ENCODE measurements around the gene PRRG3.

PRRG3 gene

DNA sequence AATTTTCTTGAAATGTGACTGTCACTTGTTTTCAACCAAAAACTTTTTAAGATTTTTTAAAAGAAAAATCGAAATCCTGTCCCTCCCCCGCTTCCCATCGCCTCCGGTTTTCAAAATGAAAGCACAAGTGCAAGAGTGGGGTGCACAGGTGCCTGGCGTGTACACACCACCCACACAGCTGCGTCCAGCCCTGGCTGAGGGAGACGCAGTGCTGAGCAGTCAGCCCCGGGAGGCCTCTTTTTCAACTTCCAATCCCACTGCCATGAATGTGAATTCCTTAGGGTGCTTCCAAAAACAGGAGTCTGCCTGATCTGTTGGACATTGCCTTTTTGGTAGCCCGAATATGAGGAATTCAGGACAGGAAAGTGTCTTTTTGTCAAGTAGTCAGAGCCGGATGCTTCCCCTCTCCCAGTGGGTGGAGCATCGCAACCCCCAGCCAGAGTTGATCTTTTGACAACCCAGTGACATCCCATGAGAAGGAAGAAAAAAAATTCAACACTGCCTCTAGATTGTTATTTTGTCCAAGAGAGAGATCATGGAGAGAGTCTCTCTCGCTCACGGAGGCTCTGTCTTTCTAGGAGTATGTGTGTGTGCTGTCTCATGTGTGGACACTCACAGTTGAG is 8.9 kb downstream of the PRRG3 start:
- DNase-seq (ENCODE audit: low read depth): no peak

DNA sequence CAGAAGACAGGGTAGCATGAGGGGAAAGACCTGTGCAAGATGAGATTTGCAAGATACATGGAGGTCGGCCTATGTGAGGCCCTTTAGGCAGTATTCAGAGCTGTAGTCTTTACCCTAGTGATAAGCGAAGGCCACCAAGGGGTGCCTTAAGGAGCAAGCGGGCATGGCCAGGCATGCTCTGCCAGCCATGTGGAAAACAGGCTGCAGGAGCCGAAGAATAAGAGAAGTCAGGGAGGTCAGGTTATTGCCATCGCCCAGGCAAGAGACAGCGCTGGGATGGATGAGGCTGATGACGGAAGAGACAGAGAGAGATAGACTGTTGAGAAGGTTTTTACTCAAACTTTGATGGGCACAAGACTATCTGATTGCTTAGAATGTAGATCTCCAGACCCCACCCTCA is 13.6 kb downstream of the PRRG3 start:
- no peak for DNase-seq (ENCODE audit: low read depth)

DNA sequence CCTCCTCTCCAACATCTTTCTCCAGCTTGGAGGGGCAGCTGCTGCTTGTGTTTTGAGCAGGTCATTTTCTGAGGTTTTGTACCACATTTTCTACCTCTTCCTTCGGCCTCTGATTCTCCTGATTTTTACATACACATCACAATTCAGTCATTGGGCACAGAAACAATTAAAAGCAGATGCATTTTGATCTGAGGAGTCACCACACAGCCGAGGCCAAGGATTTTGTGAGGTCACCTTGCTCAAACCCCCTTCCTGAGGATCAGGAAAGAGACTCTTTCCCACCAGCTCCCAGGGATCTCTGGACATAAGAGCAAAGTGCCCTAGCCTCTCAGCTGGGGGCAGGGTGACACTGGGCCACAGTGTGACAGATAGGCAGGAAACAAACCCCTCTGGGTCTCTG is 15.2 kb downstream of the PRRG3 start:
- DNase-seq (ENCODE audit: low read depth): no peak

DNA sequence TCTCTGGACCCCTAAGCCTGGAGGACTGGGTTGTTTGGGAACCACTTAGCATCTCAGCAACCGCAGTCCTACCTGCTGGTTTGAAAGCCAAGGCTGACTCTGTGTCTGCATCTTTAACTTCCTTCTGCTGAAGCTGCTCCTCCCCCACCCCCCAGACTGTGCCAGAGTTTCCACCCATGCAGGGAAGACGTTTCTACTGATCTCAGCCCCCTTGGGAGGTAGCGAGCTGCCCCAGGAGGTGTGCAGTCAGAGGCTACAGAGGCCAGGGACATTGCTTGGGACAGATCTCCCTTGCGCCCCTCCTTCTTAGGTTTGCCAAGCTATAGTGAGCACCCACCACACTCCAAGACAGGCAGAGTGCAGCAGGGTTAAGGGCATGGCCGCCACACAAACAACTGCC is 15.9 kb downstream of the PRRG3 start:
- no peak for DNase-seq (ENCODE audit: low read depth)

DNA sequence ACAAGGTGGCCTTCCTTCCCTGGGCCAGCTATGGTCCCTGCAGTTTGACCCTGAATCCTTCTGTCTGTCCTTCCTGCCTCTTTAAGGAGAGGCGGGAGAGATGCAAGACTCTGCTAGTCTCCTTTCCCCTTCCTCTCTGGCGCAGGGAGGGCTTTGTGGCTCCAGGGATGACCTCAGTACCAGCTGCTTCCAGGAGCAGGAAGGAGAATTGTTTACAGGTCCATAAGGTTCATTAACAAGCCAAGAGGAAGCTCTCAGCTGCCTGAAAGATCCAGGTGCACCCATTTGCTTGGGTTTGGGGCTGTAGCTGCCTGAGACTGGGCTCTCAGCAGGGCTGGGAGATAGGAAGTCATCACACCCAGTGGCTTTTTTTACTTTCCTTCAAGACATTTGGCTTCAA is 16.5 kb downstream of the PRRG3 start:
- DNase-seq (ENCODE audit: low read depth): no peak

DNA sequence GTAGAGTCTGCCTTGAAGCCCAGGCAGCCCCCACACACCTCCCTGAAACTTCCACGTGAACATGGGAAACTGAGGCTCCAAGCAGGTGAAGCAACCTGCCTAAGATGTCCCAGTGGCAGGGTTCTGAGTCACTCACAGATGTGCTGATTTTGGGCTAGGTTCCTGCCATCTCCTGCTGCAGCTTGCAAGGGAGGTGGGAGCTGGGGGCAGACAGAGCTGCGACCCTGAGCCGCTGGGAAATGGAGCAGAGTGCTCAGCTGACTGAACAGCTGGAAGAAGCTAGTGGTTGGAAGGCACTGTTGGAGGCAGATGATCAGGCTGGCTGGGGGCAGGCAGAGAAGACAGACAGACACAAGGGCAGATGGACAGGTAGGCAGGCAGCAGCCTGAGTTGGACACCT is 17.0 kb downstream of the PRRG3 start:
- no peak for DNase-seq (ENCODE audit: low read depth)

- no peak for DNase-seq (ENCODE audit: low read depth)
Observed at GRCh38 chrX:151713849-151714248, 18.6 kb downstream of the PRRG3 start.

- no peak for DNase-seq (ENCODE audit: low read depth)
Observed at GRCh38 chrX:151714362-151714761, 19.1 kb downstream of the PRRG3 start.

GRCh38 chrX:151715752-151716151 is 20.5 kb downstream of the PRRG3 start, which contains the start of gene FATE1:
Gene FATE1, plus strand, starts transcription at chrX:151716035. Its CDS starts 85 bp downstream, at chrX:151716120.
- DNase-seq (ENCODE audit: low read depth): no peak

- no peak for DNase-seq (ENCODE audit: low read depth)
Observed at GRCh38 chrX:151722241-151722846, 27.1 kb downstream of the PRRG3 start.

GRCh38 chrX:151723156-151723760 is 28.0 kb downstream of the PRRG3 start:
- no peak for DNase-seq (ENCODE audit: low read depth)

DNA sequence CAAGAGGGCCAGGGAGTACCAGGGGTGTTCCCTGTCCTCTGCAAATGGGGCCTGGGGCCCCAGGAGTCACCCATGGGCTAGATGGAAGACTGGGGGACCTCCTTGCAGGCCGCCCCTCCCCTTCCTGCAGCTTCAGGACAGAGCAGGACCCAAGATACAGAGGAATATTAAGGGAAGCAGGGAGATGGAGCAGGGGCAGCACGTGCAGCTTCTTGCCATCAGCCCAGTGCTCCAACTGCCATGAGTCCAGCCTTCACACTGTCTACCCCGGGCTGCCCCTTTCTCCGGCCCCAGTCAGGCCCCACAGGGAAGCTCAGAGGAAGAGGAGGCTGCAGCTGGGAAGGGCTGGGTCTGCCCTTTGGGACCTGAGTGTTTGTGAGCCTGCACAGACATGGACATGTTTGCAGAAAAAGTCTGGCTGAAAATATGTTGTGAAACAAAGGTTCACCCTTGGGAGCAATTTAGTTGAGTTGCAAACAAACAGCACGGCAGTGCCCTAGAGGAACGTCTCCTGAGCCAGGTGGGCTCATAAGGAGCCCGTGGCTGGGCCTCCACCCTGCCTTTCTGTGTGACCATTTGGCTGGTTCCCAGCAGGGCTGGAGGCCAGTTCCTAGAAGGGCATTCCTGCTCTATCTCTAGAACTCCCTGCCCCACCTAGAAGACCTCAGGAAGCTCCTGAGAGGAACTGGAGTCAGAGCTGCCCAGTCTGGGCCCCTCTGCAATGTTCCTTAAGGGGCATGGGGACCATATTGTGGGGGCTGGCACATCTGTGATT is 29.5 kb downstream of the PRRG3 start:
- DNase-seq (ENCODE audit: low read depth): no peak

GRCh38 chrX:151725338-151725614 is 30.0 kb downstream of the PRRG3 start:
- no peak for DNase-seq (ENCODE audit: low read depth)

GRCh38 chrX:151726751-151727150 is 31.5 kb downstream of the PRRG3 start:
- no peak for DNase-seq (ENCODE audit: low read depth)

DNA sequence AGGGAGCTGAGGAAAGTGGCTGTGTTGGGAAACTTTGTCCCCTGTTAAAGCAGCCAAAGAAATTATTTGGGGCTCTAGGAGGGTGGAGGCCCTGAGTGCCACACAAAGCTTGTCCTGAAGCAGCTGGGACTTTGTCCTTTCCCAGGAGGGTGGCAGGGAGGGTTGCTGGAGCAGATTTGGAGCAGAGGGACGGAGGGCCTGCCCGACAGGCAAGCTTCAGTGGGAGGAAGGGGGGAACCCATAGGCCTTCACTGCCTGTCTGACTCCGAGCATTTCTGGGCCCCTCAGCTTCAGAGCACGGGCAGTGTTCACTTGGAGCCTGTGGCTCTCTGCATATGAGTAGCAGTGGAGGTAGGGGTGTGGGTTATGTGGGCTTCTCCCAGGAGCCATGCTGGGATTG is 32.1 kb downstream of the PRRG3 start:
- DNase-seq (ENCODE audit: low read depth): no peak

GRCh38 chrX:151729056-151729725 is 33.9 kb downstream of the PRRG3 start:
- no peak for DNase-seq (ENCODE audit: low read depth)

DNA sequence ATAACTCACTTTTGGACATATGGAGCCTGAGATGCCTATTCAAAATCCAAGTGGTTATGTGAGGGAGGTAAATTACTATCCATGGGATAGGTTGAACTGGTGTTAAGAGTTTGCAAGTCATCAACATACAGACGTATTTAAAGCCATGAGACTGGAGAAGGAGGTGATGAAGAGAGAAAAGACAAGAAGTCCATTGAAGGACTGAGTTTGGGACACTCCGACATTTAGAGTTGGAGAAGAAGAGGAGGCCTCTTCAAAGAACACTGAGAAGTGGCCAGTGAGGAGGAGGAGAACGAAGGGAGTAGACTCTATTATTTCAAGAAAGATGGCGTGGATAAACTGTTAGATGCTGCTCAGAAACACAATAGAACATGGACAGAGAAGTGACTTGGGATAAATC is 39.2 kb downstream of the PRRG3 start, which contains the start of gene CNGA2:
TSS of gene CNGA2 (plus strand) at position 301 of the 400 bp plus-strand sequence. CDS start 3,738 bp downstream, outside the sequence.
- DNase-seq (ENCODE audit: low read depth): no peak

GRCh38 chrX:151735219-151735618 is 40.0 kb downstream of the PRRG3 start:
- DNase-seq (ENCODE audit: low read depth): no peak

DNA sequence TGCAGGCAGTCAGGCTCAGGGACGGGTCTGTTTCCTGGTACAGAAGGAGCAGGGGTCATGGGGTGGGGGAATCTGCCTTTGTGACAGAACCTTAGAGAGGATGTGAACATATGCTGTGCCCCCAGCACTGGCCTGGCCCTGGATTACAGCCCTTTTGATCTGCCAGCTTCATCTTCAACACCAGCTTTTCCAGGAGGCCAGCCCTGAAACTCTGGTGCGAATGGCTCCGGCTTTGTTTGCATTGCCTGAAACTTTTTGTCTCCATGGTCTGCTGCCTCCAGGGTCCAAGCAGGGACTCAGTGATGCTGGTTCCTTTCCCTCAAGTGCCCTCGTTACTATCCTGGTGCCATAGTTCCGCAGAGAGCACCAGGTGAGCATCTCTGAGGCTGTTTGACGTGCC is 41.4 kb downstream of the PRRG3 start:
- no peak for DNase-seq (ENCODE audit: low read depth)

DNA sequence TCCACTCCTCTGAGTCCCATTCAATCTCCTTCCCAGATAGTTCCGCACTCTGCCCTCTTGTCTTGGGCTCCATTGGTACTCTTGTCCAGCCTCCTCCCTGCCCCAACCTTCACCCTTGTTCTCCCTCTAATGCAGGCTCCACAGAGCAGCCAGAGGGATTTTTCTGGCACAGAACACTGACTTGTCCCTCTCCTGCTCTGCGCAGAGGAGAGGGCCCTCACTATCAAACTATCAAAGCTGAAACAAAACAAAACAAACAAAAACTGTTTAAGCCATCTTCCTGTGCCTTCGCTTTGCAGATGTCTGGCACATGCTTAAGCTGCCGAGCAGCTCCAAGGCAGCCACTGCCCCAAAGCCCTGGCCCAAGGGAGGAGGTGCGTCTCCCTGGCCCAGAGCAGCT is 42.2 kb downstream of the PRRG3 start:
- no peak for DNase-seq (ENCODE audit: low read depth)

- DNase-seq (ENCODE audit: low read depth): no peak
Observed at GRCh38 chrX:151738751-151739150, 43.5 kb downstream of the PRRG3 start.

- DNase-seq (ENCODE audit: low read depth): no peak
Observed at GRCh38 chrX:151741606-151742005, 46.3 kb downstream of the PRRG3 start.
